Measurements from ENCODE around the gene RIPK4.

- TF ChIP-seq CTCF (IDR thresholded peaks at IDR 0.05): no peak
- TF ChIP-seq POLR2A (IDR thresholded peaks at IDR 0.05): no peak
Observed at GRCh38 chr21:41695513-41695912, 71.3 kb downstream of the RIPK4 start.

All from ovary (tissue), 3 donors.